AG08395 (cell line): ENCODE measurements around the gene NOSIP.

Experiments
- DNase-seq: peaks from one replicate; pipeline ENCODE4 v3.0.0; 2012; ENCODE audit warnings: mixed read lengths, low spot score

NOSIP gene

GRCh38 chr19:49506575-49507105 is 73.7 kb downstream of the NOSIP start:
- DNase-seq: peak; percentile 62
